Stimulated activated CD8-positive, alpha-beta memory T cell treated with anti-CD3 and anti-CD28 coated beads, Interleukin-7, amount 100 ng/mL, for 48 hours (primary cell): ENCODE results near the gene SERINC3.
A peak's percentile ranks its signal among the peaks of the same experiment; 100 is the strongest.

Experiments used
- DNase-seq, 2 donors: peaks; one replicate each; pipeline ENCODE4 v3.0.0-alpha.2; 2020; ENCODE audit warnings: low read depth in 1 of 2; ENCODE audit errors: extremely low read depth in 1 of 2

SERINC3 gene

GRCh38 chr20:44467289-44467883, 54.5 kb downstream of the SERINC3 start:
- DNase-seq: no peak

- DNase-seq: no peak
Measured at GRCh38 chr20:44465001-44465560, 56.8 kb downstream of the SERINC3 start.

- no peak for DNase-seq
Measured at GRCh38 chr20:44464514-44464913, 57.4 kb downstream of the SERINC3 start.

- DNase-seq: no peak
Measured at GRCh38 chr20:44463466-44463865, 58.4 kb downstream of the SERINC3 start.

- no peak for DNase-seq
Measured at GRCh38 chr20:44461803-44462174, 60.1 kb downstream of the SERINC3 start.

GRCh38 chr20:44461142-44461802, 60.6 kb downstream of the SERINC3 start:
- no peak for DNase-seq

- no peak for DNase-seq
Measured at GRCh38 chr20:44460795-44461141, 61.1 kb downstream of the SERINC3 start.

- DNase-seq: no peak
Measured at GRCh38 chr20:44459271-44459670, 62.6 kb downstream of the SERINC3 start.

- DNase-seq: no peak
Measured at GRCh38 chr20:44457016-44457415, 64.9 kb downstream of the SERINC3 start.

GRCh38 chr20:44456611-44457010, 65.3 kb downstream of the SERINC3 start:
- DNase-seq: no peak

- no peak for DNase-seq
Measured at GRCh38 chr20:44455126-44455525, 66.7 kb downstream of the SERINC3 start.

- no peak for DNase-seq
Measured at GRCh38 chr20:44454306-44454963, 67.4 kb downstream of the SERINC3 start.

- no peak for DNase-seq
Measured at GRCh38 chr20:44450903-44451450, 70.9 kb downstream of the SERINC3 start.

GRCh38 chr20:44450281-44450889, 71.5 kb downstream of the SERINC3 start:
- DNase-seq: no peak

GRCh38 chr20:44449864-44450263, 72.0 kb downstream of the SERINC3 start:
- no peak for DNase-seq

GRCh38 chr20:44448753-44449546, 72.9 kb downstream of the SERINC3 start:
- DNase-seq: peak in 1 of 2 donors; percentile 5

- DNase-seq: no peak
Measured at GRCh38 chr20:44447827-44448419, 73.9 kb downstream of the SERINC3 start.
